ENCODE measurements around the gene SHISA6. TPM values are rescaled to one million over a fixed set of nuclear protein-coding genes. Genes with fewer than 3 reads are reported as not detected.

SHISA6 gene
- total RNA-seq, 4 donors from 2014 or later: under 0.01 to 0.88 (median 0.26) TPM

- H3K27ac ChIP-seq: no peak overlapping the region
- WGBS, 2 donors: 67 to 74% methylated on average over 15 of the region's 15 CpGs
Measured at GRCh38 chr17:11331547-11332513, 90.8 kb downstream of the SHISA6 start.

GRCh38 chr17:11332706-11333105 is 91.7 kb downstream of the SHISA6 start:
- no peak overlapping the region for H3K27ac ChIP-seq
- WGBS, 2 donors: 84 to 96% methylated on average over 7 of the region's 7 CpGs
- no peak overlapping the region for H3K4me3 ChIP-seq (replicated peaks in 1 of 3)
- H3K4me1 ChIP-seq: no peaks in the 10 kb centered on the region
- intact Hi-C loops (cut with DNase I): no loop called here
- no peak for TF ChIP-seq CTCF (IDR thresholded peaks at IDR 0.05)
- TF ChIP-seq POLR2A (IDR thresholded peaks at IDR 0.05): no peak
- no peaks in the 10 kb centered on the region for H3K9me3 ChIP-seq
- H3K27me3 ChIP-seq: no peaks in the 10 kb centered on the region
- H3K36me3 ChIP-seq: no peaks in the 10 kb centered on the region
- no peak for DNase-seq

More at GRCh38 chr17:11331547-11332513, 90.8 kb downstream of the SHISA6 start:
- H3K36me3 ChIP-seq: no peaks in the 10 kb centered on the region
- intact Hi-C loops (cut with DNase I): no loop called here
- no peak for DNase-seq
- H3K4me1 ChIP-seq: no peaks in the 10 kb centered on the region
- no peak for TF ChIP-seq CTCF (IDR thresholded peaks at IDR 0.05)
- no peak for TF ChIP-seq POLR2A (IDR thresholded peaks at IDR 0.05)
- no peaks in the 10 kb centered on the region for H3K27me3 ChIP-seq
- H3K9me3 ChIP-seq: no peaks in the 10 kb centered on the region
- H3K4me3 ChIP-seq (replicated peaks in 1 of 3): no peak overlapping the region

- TF ChIP-seq CTCF (IDR thresholded peaks at IDR 0.05): no peak
- TF ChIP-seq POLR2A (IDR thresholded peaks at IDR 0.05): no peak
- Histone ChIP-seq H3K4me1 (no peaks in the 10 kb centered on the region), H3K27me3 (no peaks in the 10 kb centered on the region), H3K27ac (no peak overlapping the region), H3K36me3 (no peaks in the 10 kb centered on the region), H3K9me3 (no peaks in the 10 kb centered on the region), H3K4me3 (replicated peaks in 1 of 3) (no peak overlapping the region)
- no peak for DNase-seq
- 85 to 100% methylated on average over 1 to 4 of the region's 4 CpGs for WGBS, 2 donors
- intact Hi-C loops (cut with DNase I): no loop called here
Measured at GRCh38 chr17:11334493-11334892, 93.5 kb downstream of the SHISA6 start.

GRCh38 chr17:11336290-11336689 is 95.3 kb downstream of the SHISA6 start:
- intact Hi-C loops (cut with DNase I): no loop called here
- no peaks in the 10 kb centered on the region for H3K9me3 ChIP-seq
- TF ChIP-seq CTCF (IDR thresholded peaks at IDR 0.05) (no peak), POLR2A (IDR thresholded peaks at IDR 0.05) (no peak)
- no peak for DNase-seq
- WGBS, 2 donors: 69 to 83% methylated on average over 5 of the region's 5 CpGs
- H3K27me3 ChIP-seq: no peaks in the 10 kb centered on the region
- H3K27ac ChIP-seq: no peak overlapping the region
- no peak overlapping the region for H3K4me3 ChIP-seq (replicated peaks in 1 of 3)
- H3K4me1 ChIP-seq: no peaks in the 10 kb centered on the region
- H3K36me3 ChIP-seq: no peaks in the 10 kb centered on the region

GRCh38 chr17:11340803-11341202 is 99.8 kb downstream of the SHISA6 start:
- H3K4me1 ChIP-seq: no peaks in the 10 kb centered on the region
- no peak overlapping the region for H3K27ac ChIP-seq
- WGBS, 2 donors: 76 to 86% methylated on average over 3 of the region's 3 CpGs
- TF ChIP-seq CTCF (IDR thresholded peaks at IDR 0.05): no peak
- no peak for TF ChIP-seq POLR2A (IDR thresholded peaks at IDR 0.05)
- intact Hi-C loops (cut with DNase I): no loop called here
- H3K27me3 ChIP-seq: no peaks in the 10 kb centered on the region
- H3K4me3 ChIP-seq (replicated peaks in 1 of 3): no peak overlapping the region
- no peaks in the 10 kb centered on the region for H3K36me3 ChIP-seq
- no peak for DNase-seq
- H3K9me3 ChIP-seq: no peaks in the 10 kb centered on the region

Data from thyroid gland (tissue), 4 donors.